H9 (cell line): ENCODE results near the gene IRF2BP1. TPM values are rescaled to one million over a fixed set of nuclear protein-coding genes. Genes with fewer than 3 reads are reported as not detected.

Experiments
- DNase-seq: peaks from one replicate; pipeline ENCODE4 v3.0.0-alpha.2; 2017
- H2AFZ ChIP-seq: one replicate; pipeline ENCODE4 v1.6.1; 2013; ENCODE audit warnings: mild to moderate bottlenecking, low read length, control low read depth, moderate library complexity
- H2AK5ac ChIP-seq: 2 replicates; pipeline ENCODE4 v1.6.1; 2013; ENCODE audit warnings: low read length, control low read depth, mixed read lengths; ENCODE audit not compliant: insufficient read length
- H2BK120ac ChIP-seq: one replicate; pipeline ENCODE4 v1.6.1; 2013; ENCODE audit warnings: low read depth, mild to moderate bottlenecking, low read length, control low read depth, inconsistent platforms; ENCODE audit not compliant: poor library complexity, severe bottlenecking
- H2BK12ac ChIP-seq: 2 replicates; pipeline ENCODE4 v1.6.1; 2013; ENCODE audit warnings: low read length, control low read depth, mixed read lengths, low read depth; ENCODE audit not compliant: insufficient read length
- H2BK15ac ChIP-seq: 2 replicates; pipeline ENCODE4 v1.6.1; 2013; ENCODE audit warnings: low read depth, low read length, control low read depth
- H2BK20ac ChIP-seq: one replicate; pipeline ENCODE4 v1.6.1; 2013; ENCODE audit warnings: low read depth, mild to moderate bottlenecking, low read length, control low read depth, inconsistent platforms; ENCODE audit not compliant: poor library complexity, severe bottlenecking
- H2BK5ac ChIP-seq: 2 replicates; pipeline ENCODE4 v1.6.1; 2013; ENCODE audit warnings: low read length, control low read depth, mixed read lengths; ENCODE audit not compliant: insufficient read length
- H3K14ac ChIP-seq: 2 replicates; pipeline ENCODE4 v1.6.1; 2013; ENCODE audit warnings: low read length, control low read depth; ENCODE audit not compliant: insufficient read depth
- H3K18ac ChIP-seq: 2 replicates; pipeline ENCODE4 v1.6.1; 2013; ENCODE audit warnings: low read depth, mild to moderate bottlenecking, mixed read lengths, low read length, control low read depth; ENCODE audit not compliant: insufficient read length
- H3K23ac ChIP-seq: 2 replicates; pipeline ENCODE4 v1.6.1; 2013; ENCODE audit warnings: low read length, control low read depth, mixed read lengths, low read depth; ENCODE audit not compliant: insufficient read length
- H3K23me2 ChIP-seq: 2 replicates; pipeline ENCODE4 v1.6.1; 2013; ENCODE audit warnings: low read depth, mild to moderate bottlenecking, mixed read lengths, low read length, control low read depth; ENCODE audit not compliant: insufficient read length, poor library complexity, severe bottlenecking
- H3K27ac ChIP-seq: 2 replicates; pipeline ENCODE4 v1.5.1; 2013; ENCODE audit warnings: low read length, control low read depth, mixed read lengths, low read depth; ENCODE audit not compliant: insufficient read length
- H3K27me3 ChIP-seq: 2 replicates; pipeline ENCODE4 v1.6.1; 2013; ENCODE audit warnings: low read length, control low read depth, inconsistent platforms; ENCODE audit not compliant: insufficient read depth
- H3K4ac ChIP-seq: 2 replicates; pipeline ENCODE4 v1.6.1; 2013; ENCODE audit warnings: low read depth, mild to moderate bottlenecking, control low read depth, inconsistent platforms, low read length, moderate library complexity
- H3K4me1 ChIP-seq: 2 replicates; pipeline ENCODE4 v1.6.1; 2013; ENCODE audit warnings: low read length, control low read depth, inconsistent platforms; ENCODE audit not compliant: insufficient read depth
- H3K4me2 ChIP-seq: 2 replicates; pipeline ENCODE4 v1.6.1; 2013; ENCODE audit warnings: low read length, control low read depth, mixed read lengths; ENCODE audit not compliant: insufficient read length, insufficient read depth
- H3K56ac ChIP-seq: 2 replicates; pipeline ENCODE4 v1.6.1; 2013; ENCODE audit warnings: low read depth, mild to moderate bottlenecking, mixed read lengths, low read length, control low read depth; ENCODE audit not compliant: insufficient read length
- H3K79me1 ChIP-seq: 2 replicates; pipeline ENCODE4 v1.6.1; 2013; ENCODE audit warnings: low read depth, mild to moderate bottlenecking, moderate library complexity, low read length, control low read depth, inconsistent platforms; ENCODE audit not compliant: insufficient read depth, poor library complexity, severe bottlenecking
- H3K79me2 ChIP-seq: 2 replicates; pipeline ENCODE4 v1.6.1; 2013; ENCODE audit warnings: low read length, control low read depth, inconsistent platforms; ENCODE audit not compliant: insufficient read depth
- H3K9ac ChIP-seq: 2 replicates; pipeline ENCODE4 v1.6.1; 2013; ENCODE audit warnings: low read length, control low read depth, mixed read lengths; ENCODE audit not compliant: insufficient read length; ENCODE audit errors: extremely low read depth
- H3K9me3 ChIP-seq: one replicate; pipeline ENCODE4 v1.6.1; 2013; ENCODE audit warnings: low read depth, low read length, inconsistent platforms; ENCODE audit not compliant: control insufficient read depth
- H3T11ph ChIP-seq: one replicate; pipeline ENCODE4 v1.6.1; 2013; ENCODE audit warnings: mild to moderate bottlenecking, low read length, control low read depth, inconsistent platforms
- H4K20me1 ChIP-seq: one replicate; pipeline ENCODE4 v1.6.1; 2013; ENCODE audit not compliant: control insufficient read depth, insufficient read length, insufficient read depth
- H4K5ac ChIP-seq: 2 replicates; pipeline ENCODE4 v1.6.1; 2013; ENCODE audit warnings: low read depth, mild to moderate bottlenecking, mixed read lengths, low read length, control low read depth; ENCODE audit not compliant: insufficient read length
- H4K8ac ChIP-seq: replicated peaks from 2 replicates; pipeline ENCODE4 v1.6.1; 2013; ENCODE audit warnings: low read length, control low read depth, mixed read lengths, low read depth; ENCODE audit not compliant: insufficient read length
- H4K91ac ChIP-seq: 2 replicates; pipeline ENCODE4 v1.6.1; 2013; ENCODE audit warnings: low read depth, mild to moderate bottlenecking, moderate library complexity, mixed read lengths, low read length, control low read depth; ENCODE audit not compliant: insufficient read length
- H3K27ac Mint-ChIP-seq, 3 experiments: 2 replicates in 2 of 3; 3 replicates in 1 of 3; pipeline ENCODE4 v1.8.0; 2020 to 2021; ENCODE audit warnings: mixed read lengths in 3 of 3, mild to moderate bottlenecking in 1 of 3, moderate library complexity in 1 of 3
- H3K27me3 Mint-ChIP-seq: 2 replicates; pipeline ENCODE4 v1.8.0; 2021; ENCODE audit warnings: low read depth, mild to moderate bottlenecking, moderate library complexity, mixed read lengths
- H3K36me3 Mint-ChIP-seq, 3 experiments: 2 replicates in 2 of 3; 3 replicates in 1 of 3; pipeline ENCODE4 v1.8.0; 2020 to 2021; ENCODE audit warnings: low read depth in 3 of 3, mixed read lengths in 3 of 3; ENCODE audit not compliant: insufficient read depth in 1 of 3
- H3K4me1 Mint-ChIP-seq, 2 experiments: 2 replicates each; pipeline ENCODE4 v1.8.0; 2020; ENCODE audit warnings: mixed read lengths in 2 of 2
- H3K4me3 Mint-ChIP-seq, 2 experiments: 2 replicates in 1 of 2; 3 replicates in 1 of 2; pipeline ENCODE4 v1.8.0; 2020 to 2021; ENCODE audit warnings: mild to moderate bottlenecking in 2 of 2, mixed read lengths in 2 of 2, moderate library complexity in 1 of 2
- H3K9me3 Mint-ChIP-seq, 2 experiments: 2 replicates in 1 of 2; 3 replicates in 1 of 2; pipeline ENCODE4 v1.8.0; 2020; ENCODE audit warnings: mild to moderate bottlenecking in 2 of 2, mixed read lengths in 2 of 2, moderate library complexity in 1 of 2
- WGBS: extraction: QIAGEN DNeasy Blood & Tissue Kit; methylation state at CpG from one replicate; pipeline ENCODE4 v1.1.7; 2013; ENCODE audit warnings: missing lambda C conversion rate, low lambda C conversion rate, mixed read lengths; ENCODE audit not compliant: insufficient read length; ENCODE audit errors: extremely low coverage; 5-methylcytosine and 5-hydroxymethylcytosine counted together
- total RNA-seq: library from RNA; stranded (reverse); gene quantifications from 2 replicates; pipeline ENCODE4 v1.2.1, GENCODE V29; 2021
- TF ChIP-seq, protein P1 (sequence below): fragments of 200-600 bp; sonication (generic); conservative IDR thresholded peaks from 3 replicates; pipeline ENCODE4 v1.8.0; 2021; ENCODE audit warnings: antibody characterized with exemption, mild to moderate bottlenecking

The IRF2BP1 gene
- total RNA-seq, 1 experiment from 2014 or later, result 28.2 TPM

DNA sequence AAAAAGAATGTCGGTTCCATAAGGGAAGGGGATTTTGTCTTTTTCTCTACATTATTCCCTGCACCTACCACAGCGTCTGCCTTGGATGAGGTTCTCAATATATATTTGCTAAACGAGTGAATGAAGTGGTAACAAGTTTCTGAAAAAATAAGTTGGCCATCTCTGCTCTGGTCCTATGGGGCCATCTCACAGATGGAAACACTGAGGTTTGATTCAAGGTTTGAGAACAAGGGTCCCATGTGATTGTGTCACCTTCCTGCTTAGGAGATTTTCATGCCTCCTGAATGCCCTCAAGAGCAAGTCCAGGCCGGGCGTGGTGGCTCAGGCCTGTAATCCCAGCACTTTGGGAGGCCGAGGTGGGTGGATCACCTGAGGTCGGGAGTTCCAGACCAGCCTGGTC, 13.3 kb upstream of the IRF2BP1 start:
- TF ChIP-seq, protein P1, sequence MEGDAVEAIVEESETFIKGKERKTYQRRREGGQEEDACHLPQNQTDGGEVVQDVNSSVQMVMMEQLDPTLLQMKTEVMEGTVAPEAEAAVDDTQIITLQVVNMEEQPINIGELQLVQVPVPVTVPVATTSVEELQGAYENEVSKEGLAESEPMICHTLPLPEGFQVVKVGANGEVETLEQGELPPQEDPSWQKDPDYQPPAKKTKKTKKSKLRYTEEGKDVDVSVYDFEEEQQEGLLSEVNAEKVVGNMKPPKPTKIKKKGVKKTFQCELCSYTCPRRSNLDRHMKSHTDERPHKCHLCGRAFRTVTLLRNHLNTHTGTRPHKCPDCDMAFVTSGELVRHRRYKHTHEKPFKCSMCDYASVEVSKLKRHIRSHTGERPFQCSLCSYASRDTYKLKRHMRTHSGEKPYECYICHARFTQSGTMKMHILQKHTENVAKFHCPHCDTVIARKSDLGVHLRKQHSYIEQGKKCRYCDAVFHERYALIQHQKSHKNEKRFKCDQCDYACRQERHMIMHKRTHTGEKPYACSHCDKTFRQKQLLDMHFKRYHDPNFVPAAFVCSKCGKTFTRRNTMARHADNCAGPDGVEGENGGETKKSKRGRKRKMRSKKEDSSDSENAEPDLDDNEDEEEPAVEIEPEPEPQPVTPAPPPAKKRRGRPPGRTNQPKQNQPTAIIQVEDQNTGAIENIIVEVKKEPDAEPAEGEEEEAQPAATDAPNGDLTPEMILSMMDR, result no peak
- Histone ChIP-seq H3K27me3 (peaks cover 4% of the 10 kb centered on the region; the same call in 1 of the 2 replicates), H2AFZ (no peak overlapping the region), H3K18ac (no peak overlapping the region), H3K9ac (no peak overlapping the region), H3K14ac (no peak overlapping the region), H3K79me1 (no peaks in the 10 kb centered on the region), H3K23ac (no peak overlapping the region), H4K8ac (no peak overlapping the region), H3T11ph (no peak overlapping the region), H3K4ac (no peak overlapping the region), H3K23me2 (peaks cover 15% of the 10 kb centered on the region), H3K56ac (no peak overlapping the region), H3K4me2 (no peak overlapping the region), H3K9me3 (no peaks in the 10 kb centered on the region), H2BK120ac (no peak overlapping the region), H4K20me1 (no peaks in the 10 kb centered on the region), H3K27ac (no peak overlapping the region), H2AK5ac (no peak overlapping the region), H2BK15ac (no peak overlapping the region), H4K91ac (no peak overlapping the region), H2BK20ac (no peak overlapping the region), H4K5ac (no peak overlapping the region), H2BK12ac (no peak overlapping the region), H3K79me2 (no peaks in the 10 kb centered on the region), H3K4me1 (no peaks in the 10 kb centered on the region), H2BK5ac (no peak overlapping the region)
- Mint-ChIP-seq H3K4me1 (peaks cover 7 to 10% of the 10 kb centered on the region in 2 experiments), H3K36me3 (peaks cover 16 to 33% (median 29%) of the 10 kb centered on the region in 3 experiments), H3K4me3 (no peak overlapping the region), H3K27me3 (peaks cover 17% of the 10 kb centered on the region), H3K27ac (no peak overlapping the region), H3K9me3 (no peaks in the 10 kb centered on the region)
- no peak for DNase-seq
- WGBS, result no CpG with 5 or more reads among the region's 7 CpGs
